Prostate gland (tissue), 2 donors: Measurements from ENCODE around the gene KIAA0513. TPM values are rescaled to one million over a fixed set of nuclear protein-coding genes. Genes with fewer than 3 reads are reported as not detected.

Source experiments
- DNase-seq: peaks from one replicate; pipeline ENCODE4 v3.0.0-alpha.2; 2019; ENCODE audit warnings: low spot score
- H3K27ac ChIP-seq, 2 donors: fragments of 200-600 bp; sonication (generic); 2 replicates each; pipeline ENCODE4 v1.5.1; 2017 to 2019
- H3K27me3 ChIP-seq: fragments of 200-600 bp; sonication (generic); replicated peaks from 2 replicates; pipeline ENCODE4 v1.5.1; 2019; ENCODE audit not compliant: insufficient read depth
- H3K36me3 ChIP-seq, 2 donors: fragments of 200-600 bp; sonication (generic); 1 replicate in 1 of 2; 2 replicates in 1 of 2; pipeline versions ENCODE4 v1.5.1 to v1.8.1; 2017 to 2019
- H3K4me1 ChIP-seq: fragments of 200-600 bp; sonication (generic); replicated peaks from 2 replicates; pipeline ENCODE4 v1.5.1; 2019
- H3K4me3 ChIP-seq, 2 donors: fragments of 200-600 bp; sonication (generic); 2 replicates each; pipeline ENCODE4 v1.5.1; 2017 to 2019
- H3K9me3 ChIP-seq: fragments of 200-600 bp; sonication (generic); 2 replicates; pipeline ENCODE4 v1.5.1; 2017
- POLR2A ChIP-seq: fragments of 450-650 bp; IDR thresholded peaks from one replicate; pipeline ENCODE4 v1.6.1; 2016; ENCODE audit warnings: antibody characterized with exemption, mild to moderate bottlenecking
- POLR2AphosphoS5 ChIP-seq: sonication (generic); formaldehyde crosslinking; IDR thresholded peaks from one replicate; pipeline ENCODE4 v1.6.1; 2017; ENCODE audit warnings: antibody characterized with exemption
- WGBS: methylation state at CpG from one replicate; pipeline ENCODE4 v1.1.5; 2018; 5-methylcytosine and 5-hydroxymethylcytosine counted together
- intact Hi-C: fragments of 100-400 bp; cut with DNase I; formaldehyde crosslinking; loops from one replicate; pipeline ENCODE4 v1.14.2; 2022
- total RNA-seq, 2 donors: library from RNA; depleted of rRNA; stranded (reverse); fragments of >200 nt; gene quantifications; one replicate each; pipeline ENCODE4 v1.1.0, GENCODE V29; 2016
- TF ChIP-seq, protein P1 (sequence below), 4 experiments: fragments of 200-600 bp in 2 of 4; fragments of 450-650 bp in 2 of 4; sonication (generic) in 2 of 4; IDR thresholded peaks; 1 replicate in 3 of 4; 2 replicates in 1 of 4; pipeline ENCODE4 v1.5.1; 2016 to 2019; ENCODE audit warnings: antibody characterized with exemption in 4 of 4, mild to moderate bottlenecking in 2 of 4, moderate library complexity in 2 of 4

Gene KIAA0513
- total RNA-seq, 2 donors from 2014 or later, result 14.4 to 29.4 TPM

- no peak overlapping the region for H3K4me3 ChIP-seq
- H3K36me3 ChIP-seq, result no peaks in the 10 kb centered on the region
- DNase-seq, result no peak
- H3K27ac ChIP-seq, result no peak overlapping the region
- H3K27me3 ChIP-seq, result no peaks in the 10 kb centered on the region
- WGBS, result 87% methylated on average over 12 of the region's 12 CpGs
- peaks cover 6% of the 10 kb centered on the region for H3K4me1 ChIP-seq
- TF ChIP-seq POLR2A (no peak), POLR2AphosphoS5 (no peak)
- TF ChIP-seq, protein P1, sequence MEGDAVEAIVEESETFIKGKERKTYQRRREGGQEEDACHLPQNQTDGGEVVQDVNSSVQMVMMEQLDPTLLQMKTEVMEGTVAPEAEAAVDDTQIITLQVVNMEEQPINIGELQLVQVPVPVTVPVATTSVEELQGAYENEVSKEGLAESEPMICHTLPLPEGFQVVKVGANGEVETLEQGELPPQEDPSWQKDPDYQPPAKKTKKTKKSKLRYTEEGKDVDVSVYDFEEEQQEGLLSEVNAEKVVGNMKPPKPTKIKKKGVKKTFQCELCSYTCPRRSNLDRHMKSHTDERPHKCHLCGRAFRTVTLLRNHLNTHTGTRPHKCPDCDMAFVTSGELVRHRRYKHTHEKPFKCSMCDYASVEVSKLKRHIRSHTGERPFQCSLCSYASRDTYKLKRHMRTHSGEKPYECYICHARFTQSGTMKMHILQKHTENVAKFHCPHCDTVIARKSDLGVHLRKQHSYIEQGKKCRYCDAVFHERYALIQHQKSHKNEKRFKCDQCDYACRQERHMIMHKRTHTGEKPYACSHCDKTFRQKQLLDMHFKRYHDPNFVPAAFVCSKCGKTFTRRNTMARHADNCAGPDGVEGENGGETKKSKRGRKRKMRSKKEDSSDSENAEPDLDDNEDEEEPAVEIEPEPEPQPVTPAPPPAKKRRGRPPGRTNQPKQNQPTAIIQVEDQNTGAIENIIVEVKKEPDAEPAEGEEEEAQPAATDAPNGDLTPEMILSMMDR (IDR thresholded peaks at IDR 0.05), result no peak
- H3K9me3 ChIP-seq, result no peaks in the 10 kb centered on the region
- intact Hi-C loops, result no loop called here
These were observed 66.7 kb downstream of the KIAA0513 start for GRCh38 chr16:85094176-85094805.

DNA sequence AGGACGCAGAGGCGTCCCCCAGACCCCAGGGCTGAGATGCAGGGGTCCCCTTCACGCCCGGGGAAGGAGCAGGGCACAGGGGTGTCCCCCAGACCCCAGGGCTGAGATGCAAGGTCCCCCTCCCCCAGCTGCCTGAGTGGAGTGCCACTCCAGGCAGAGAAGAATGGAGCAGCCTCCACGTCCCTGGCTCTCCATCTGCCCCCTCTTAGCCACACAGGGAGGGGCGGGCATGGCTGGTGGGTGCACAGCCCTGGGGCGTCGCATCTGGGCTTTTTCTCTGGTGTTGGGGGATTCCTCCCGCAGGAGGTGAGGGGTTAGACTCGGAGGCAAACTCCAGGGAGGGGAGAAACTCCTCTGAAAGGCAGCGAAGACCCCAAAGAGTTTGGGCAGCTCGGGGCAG is 67.2 kb downstream of the KIAA0513 start:
- H3K4me1 ChIP-seq, result peaks cover 3% of the 10 kb centered on the region
- H3K36me3 ChIP-seq, result no peaks in the 10 kb centered on the region
- intact Hi-C loops, result no loop called here
- TF ChIP-seq POLR2AphosphoS5 (no peak), POLR2A (no peak)
- TF ChIP-seq, protein P1 (IDR thresholded peaks at IDR 0.05), result no peak
- no peaks in the 10 kb centered on the region for H3K27me3 ChIP-seq
- no peak overlapping the region for H3K27ac ChIP-seq
- no peak for DNase-seq
- H3K4me3 ChIP-seq, result no peak overlapping the region
- H3K9me3 ChIP-seq, result no peaks in the 10 kb centered on the region
- 86% methylated on average over 12 of the region's 12 CpGs for WGBS

- 82% methylated on average over 9 of the region's 9 CpGs for WGBS
- H3K27ac ChIP-seq, result no peak overlapping the region
These were observed 69.3 kb downstream of the KIAA0513 start for GRCh38 chr16:85096921-85097320.

GRCh38 chr16:85098565-85098964 is 71.0 kb downstream of the KIAA0513 start:
- Histone ChIP-seq H3K4me3 (no peak overlapping the region), H3K27ac (no peak overlapping the region), H3K36me3 (no peaks in the 10 kb centered on the region), H3K9me3 (no peaks in the 10 kb centered on the region), H3K4me1 (no peaks in the 10 kb centered on the region), H3K27me3 (no peaks in the 10 kb centered on the region)
- intact Hi-C loops, result no loop called here
- no peak for DNase-seq
- 89% methylated on average over 10 of the region's 10 CpGs for WGBS
- TF ChIP-seq POLR2A (no peak), POLR2AphosphoS5 (no peak)
- TF ChIP-seq, protein P1 (IDR thresholded peaks at IDR 0.05), result no peak

More at GRCh38 chr16:85096921-85097320, 69.3 kb downstream of the KIAA0513 start:
- H3K27me3 ChIP-seq, result no peaks in the 10 kb centered on the region
- H3K36me3 ChIP-seq, result no peaks in the 10 kb centered on the region
- H3K4me3 ChIP-seq, result no peak overlapping the region
- TF ChIP-seq POLR2AphosphoS5 (no peak), POLR2A (no peak)
- TF ChIP-seq, protein P1 (IDR thresholded peaks at IDR 0.05), result no peak
- H3K4me1 ChIP-seq, result no peaks in the 10 kb centered on the region
- intact Hi-C loops, result no loop called here
- no peak for DNase-seq
- H3K9me3 ChIP-seq, result no peaks in the 10 kb centered on the region

DNA sequence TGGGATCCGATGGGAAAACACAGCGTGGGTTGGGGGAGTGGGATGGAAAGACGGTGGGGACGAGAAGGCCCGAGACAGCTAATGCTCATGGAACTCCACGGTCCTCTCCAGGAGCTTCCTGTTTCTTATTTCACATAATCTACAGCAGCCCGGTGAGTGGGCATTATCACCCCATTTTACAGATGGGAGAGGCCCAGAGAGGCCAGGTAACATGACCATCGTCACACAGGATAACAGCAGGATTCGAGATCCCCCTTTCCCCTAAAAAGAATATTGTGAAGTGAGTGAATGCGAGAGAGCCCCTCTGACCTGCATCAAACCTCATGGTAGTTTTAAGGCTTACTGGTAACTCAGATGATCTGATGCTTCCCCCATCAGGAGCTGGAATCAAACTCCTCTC is 72.7 kb downstream of the KIAA0513 start:
- intact Hi-C loops, result no loop called here
- DNase-seq, result no peak
- Histone ChIP-seq H3K4me1 (no peaks in the 10 kb centered on the region), H3K27ac (no peak overlapping the region), H3K36me3 (no peaks in the 10 kb centered on the region), H3K4me3 (no peak overlapping the region), H3K27me3 (no peaks in the 10 kb centered on the region), H3K9me3 (no peaks in the 10 kb centered on the region)
- TF ChIP-seq POLR2AphosphoS5, result no peak
- no peak for TF ChIP-seq POLR2A
- TF ChIP-seq, protein P1 (IDR thresholded peaks at IDR 0.05), result no peak
- WGBS, result 84% methylated on average over 10 of the region's 10 CpGs
